HG03039 (cell line): ENCODE measurements around the gene GPR25.

Source experiments
- ATAC-seq: cut with Tn5 transposase; IDR thresholded peaks from one replicate; pipeline ENCODE4 v1.9.1; 2021; ENCODE audit warnings: mild to moderate bottlenecking, moderate library complexity; ENCODE audit not compliant: unreplicated experiment

Gene GPR25, protein sequence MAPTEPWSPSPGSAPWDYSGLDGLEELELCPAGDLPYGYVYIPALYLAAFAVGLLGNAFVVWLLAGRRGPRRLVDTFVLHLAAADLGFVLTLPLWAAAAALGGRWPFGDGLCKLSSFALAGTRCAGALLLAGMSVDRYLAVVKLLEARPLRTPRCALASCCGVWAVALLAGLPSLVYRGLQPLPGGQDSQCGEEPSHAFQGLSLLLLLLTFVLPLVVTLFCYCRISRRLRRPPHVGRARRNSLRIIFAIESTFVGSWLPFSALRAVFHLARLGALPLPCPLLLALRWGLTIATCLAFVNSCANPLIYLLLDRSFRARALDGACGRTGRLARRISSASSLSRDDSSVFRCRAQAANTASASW

GRCh38 chr1:200872446-200873115 lies at the start of gene GPR25:
Gene GPR25, plus strand, starts transcription at chr1:200872981. Its CDS starts 57 bp downstream, at chr1:200873038.
- no peak for ATAC-seq

GRCh38 chr1:200831091-200831490 lies 41.7 kb upstream of the GPR25 start:
- no peak for ATAC-seq

DNA sequence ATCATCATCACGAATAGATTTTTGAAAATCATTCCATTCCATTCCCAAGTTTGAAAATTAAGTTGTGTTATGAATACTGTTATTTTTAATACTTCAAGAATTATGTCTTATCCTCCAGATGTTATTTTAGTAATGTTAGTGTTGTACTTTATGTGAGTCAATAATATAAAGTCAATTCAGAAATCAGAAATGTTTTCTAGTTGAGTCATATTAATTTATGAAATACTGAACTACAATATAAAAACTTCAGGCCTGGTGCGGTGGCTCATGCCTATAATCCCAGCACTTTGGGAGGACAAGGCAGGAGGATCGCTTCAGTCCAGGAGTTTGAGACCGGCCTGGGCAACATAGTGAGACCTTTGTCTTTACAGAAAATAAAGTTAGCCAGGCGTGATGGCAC lies 38.4 kb upstream of the GPR25 start:
- no peak for ATAC-seq

DNA sequence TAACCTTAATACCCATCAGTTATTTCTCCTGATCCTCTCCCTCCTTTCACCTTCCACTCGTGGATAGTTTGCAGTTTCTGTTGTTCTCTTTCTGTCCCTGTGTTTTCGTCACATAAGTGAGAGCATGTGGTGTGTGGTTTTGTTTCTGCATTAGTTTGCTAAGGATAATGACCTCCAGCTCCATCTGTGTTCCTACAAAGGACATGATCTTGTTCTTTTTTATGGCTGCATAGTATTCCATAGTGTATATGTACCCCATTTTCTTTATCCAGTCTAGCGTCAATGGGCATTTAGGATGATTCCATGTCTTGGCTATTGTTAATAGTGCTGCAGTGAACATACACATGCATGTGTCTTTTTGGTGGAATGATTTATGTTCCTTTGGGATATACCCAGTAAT lies 36.6 kb upstream of the GPR25 start:
- ATAC-seq: no peak

GRCh38 chr1:200837931-200838571 lies 34.7 kb upstream of the GPR25 start:
- no peak for ATAC-seq

- ATAC-seq: no peak
Observed at GRCh38 chr1:200838676-200839445, 33.9 kb upstream of the GPR25 start.

- ATAC-seq: no peak
Observed at GRCh38 chr1:200845360-200845759, 27.4 kb upstream of the GPR25 start.

DNA sequence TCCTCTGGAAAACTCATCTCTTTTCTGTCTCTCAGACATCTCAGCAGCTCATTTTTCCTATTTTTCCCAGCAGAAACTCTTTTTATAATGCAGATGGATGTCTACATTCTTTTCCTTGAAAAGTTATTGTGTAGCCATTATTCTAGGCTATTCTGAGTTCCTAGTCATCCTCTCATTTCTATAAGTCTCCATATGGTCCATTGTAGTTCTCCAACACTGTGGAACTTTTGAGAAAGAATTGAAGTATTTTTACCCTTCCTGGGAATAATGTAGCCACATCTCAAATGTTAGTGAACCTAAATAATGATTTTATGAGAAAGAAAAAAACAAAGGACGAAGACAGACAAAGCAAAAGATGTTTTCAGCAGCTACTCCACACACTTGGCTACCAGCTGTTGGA lies 26.4 kb upstream of the GPR25 start:
- no peak for ATAC-seq

DNA sequence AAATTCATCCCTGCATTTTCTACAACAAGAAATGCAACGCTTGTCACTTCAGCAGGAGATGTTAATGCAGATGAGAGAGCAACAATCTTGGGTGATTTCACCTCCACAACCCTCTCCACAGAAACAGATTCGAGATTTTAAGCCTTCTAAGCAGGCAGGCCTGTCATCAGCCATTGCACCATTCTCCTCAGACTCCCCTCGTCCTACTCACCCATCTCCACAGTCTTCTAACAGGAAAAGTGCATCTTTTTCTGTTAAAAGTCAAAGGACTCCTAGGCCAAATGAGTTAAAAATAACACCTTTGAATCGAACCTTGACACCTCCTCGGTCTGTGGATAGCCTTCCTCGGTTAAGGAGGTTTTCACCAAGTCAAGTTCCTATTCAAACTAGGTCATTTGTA lies 23.4 kb upstream of the GPR25 start:
- no peak for ATAC-seq

- ATAC-seq: no peak
Observed at GRCh38 chr1:200850554-200850953, 22.2 kb upstream of the GPR25 start.

DNA sequence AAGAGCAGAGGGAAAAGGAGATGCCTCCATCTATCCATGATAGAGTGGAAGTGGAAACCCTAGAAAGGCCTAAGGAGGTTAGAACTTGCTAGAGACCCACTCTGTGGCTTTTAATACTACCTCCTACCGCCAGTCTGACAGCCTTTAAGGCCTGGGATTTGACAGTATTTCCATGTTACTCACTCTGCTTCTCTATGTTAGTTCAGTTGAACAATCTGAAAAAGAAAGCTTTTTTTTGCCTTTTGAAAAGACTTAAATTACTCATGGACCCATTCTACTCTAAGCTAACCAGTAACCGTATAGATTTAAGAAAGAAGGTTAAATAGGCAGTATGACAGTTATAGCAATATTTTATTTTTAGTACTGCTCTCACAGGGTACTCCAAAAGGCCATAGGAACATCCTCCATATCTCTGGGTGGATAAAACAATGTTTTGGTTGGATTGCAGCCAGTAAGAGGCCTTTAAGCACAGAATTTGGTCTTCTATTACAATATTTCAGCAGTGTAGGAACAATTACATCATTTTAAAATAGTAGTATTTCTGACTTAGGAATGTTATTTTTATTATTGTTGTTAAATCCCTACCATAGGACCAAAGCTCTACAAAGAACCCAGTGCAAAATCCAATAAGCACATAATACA lies 15.9 kb upstream of the GPR25 start:
- no peak for ATAC-seq

GRCh38 chr1:200857804-200858203 lies 15.0 kb upstream of the GPR25 start:
- no peak for ATAC-seq

DNA sequence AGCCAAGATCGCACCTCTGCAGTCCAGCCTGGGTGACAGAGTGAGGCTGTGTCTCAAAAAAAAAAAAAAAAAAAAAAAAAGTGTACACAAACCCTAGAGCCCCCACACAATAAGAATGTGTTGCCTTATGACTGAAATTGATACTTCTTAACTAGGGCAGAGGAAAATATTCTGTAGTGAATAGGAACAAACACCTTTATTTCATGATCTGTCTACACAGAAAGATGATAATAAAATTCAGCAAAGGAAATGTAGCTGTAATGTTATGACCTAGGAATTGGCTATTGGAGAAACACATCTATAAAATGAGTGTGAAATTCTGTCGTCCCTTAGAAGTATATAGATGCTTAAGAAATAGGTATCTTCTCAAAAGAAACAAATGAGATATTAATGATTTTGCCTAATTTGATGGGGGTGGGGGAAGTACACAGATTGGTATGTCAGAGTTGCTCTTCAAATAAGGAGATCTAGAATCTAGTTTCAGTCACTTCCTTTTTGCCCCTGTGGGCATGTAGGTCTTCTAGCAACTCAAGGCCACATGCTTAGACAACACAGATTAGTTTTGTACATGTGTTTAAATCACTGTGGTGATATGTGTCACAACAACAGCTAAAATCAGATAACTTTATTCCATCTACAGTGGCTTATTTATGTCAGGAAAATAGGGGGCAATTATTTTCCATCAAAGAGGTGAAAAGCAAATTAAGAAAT lies 10.7 kb upstream of the GPR25 start:
- ATAC-seq: no peak

DNA sequence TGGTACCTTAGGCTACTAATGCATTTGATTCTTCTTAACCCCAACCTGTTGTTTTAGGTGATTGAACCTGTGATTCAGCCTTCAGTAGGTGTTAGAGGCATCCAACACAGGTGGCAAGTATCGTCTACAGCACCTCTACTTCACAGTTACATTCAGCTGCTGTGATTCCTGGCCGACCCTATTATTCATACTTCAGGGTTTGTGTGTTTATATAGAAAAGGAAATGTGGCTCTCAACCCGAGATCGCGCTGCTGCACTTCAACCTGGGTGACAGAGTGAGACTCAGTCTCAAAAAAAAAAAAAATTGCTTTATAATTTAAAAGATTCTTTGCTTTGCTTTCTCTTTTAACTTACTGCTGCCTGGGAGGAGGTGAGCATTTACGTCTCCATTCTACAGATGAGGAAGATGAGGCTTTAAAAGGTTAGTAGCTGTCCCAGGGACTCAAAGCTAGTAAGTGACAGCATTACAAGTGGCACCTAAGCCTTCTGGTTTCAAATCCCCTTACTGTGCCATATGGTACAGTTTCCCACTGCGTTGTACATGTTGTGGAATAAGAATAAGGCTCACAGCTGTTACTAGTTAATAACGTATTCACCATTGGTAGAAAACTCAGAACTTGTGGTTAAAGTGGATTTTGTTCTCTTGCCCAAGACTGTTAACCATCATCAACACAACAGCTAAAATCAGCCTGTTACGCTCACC lies 9.9 kb upstream of the GPR25 start:
- ATAC-seq: no peak

- no peak for ATAC-seq
Observed at GRCh38 chr1:200866116-200866515, 6.7 kb upstream of the GPR25 start.

DNA sequence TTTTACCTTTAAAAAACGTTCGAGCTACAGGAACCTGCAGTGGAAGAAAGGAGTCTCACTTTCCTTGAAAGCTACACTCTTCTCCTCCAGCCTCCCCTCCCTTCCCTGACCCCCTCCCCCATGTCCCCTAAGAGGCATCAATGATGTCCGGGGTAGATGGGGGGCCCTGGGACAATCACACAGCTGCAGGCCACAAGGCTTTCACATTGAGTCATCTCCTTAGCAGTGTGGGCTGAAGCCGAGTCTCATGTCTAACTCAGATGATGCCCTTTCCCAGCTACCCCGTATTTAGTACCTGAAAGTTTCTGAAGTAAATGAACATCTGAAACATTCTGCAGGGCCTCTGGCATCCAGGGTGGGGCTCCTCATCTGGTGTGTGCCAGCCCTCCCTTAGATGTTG lies 6.3 kb upstream of the GPR25 start:
- ATAC-seq: peak; percentile 79

DNA sequence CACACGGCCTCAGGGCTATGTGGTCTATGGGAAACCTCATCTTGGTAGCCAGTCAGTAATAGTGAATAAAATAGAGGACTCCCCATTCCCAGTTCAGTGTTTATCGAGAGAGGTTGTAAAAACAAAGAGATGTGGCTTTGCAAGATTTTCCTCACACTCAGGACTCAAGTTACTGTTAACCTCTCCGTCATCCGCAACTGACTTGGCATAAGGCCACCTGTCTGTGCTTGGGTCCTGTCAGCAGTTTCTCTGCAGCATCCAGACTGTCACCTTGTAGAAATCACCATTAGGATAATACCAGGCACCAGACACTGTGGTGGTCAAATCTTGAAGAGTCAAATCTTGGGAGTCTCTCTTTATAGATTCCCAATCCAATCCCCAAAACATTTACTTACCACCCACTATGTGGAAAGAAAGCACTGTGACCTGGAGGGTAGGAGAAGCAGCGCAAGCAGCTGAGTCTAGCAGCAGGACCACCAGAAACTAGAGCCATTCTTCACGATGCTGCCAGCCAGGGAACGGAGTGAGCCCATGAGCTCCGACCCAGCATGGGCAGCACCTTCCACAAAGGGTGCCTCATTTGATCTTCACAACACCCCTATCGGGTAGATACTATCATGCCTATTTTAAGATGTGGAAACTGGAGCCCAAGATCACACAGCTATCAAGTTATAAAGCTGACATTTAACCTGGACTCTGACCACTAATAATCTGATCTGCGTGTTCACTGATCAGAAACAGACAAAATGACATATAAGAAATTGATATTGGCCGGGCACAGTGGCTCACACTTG lies 5.6 kb upstream of the GPR25 start:
- ATAC-seq: peak; percentile 5

DNA sequence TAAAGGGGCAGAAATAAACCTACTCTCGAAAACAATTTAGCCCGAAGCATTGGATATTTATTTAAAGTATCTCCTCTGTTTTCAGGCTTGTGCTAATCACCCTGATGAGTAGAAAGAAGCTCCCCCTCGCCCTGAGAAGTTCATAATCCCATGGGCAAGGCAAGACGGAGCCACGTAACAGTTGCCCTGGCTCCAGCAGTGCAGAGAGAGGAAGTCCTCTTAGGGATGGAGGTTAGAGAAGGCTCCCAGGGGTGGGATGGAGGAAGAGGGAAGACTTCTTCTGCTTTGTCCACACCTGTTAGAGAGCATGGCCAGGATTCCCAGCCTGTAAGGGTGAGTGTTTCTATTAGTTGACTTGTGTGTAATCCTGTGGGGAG lies 3.4 kb upstream of the GPR25 start:
- no peak for ATAC-seq
